ENCODE measurements around the gene TFR2. TPM values are rescaled to one million over a fixed set of nuclear protein-coding genes. Genes with fewer than 3 reads are reported as not detected.

Gene TFR2
- total RNA-seq, 8 experiments from 2014 or later = 0.54 to 3.9 (median 2.5) TPM

GRCh38 chr7:100611983-100612729 is 29.2 kb downstream of the TFR2 start, which contains the start of gene MOSPD3:
MOSPD3 (plus strand) TSS chr7:100612540; CDS start chr7:100612792, 252 bp downstream.
- Histone ChIP-seq H3K4me1 (replicated peaks in 1 of 2) (peaks cover 3% of the 10 kb centered on the region in 2 donors), H3K4me3 (peak within 1 kb of the TSS; percentile 65 to 95 (median 73)), H3K27ac (peak within 1 kb of the TSS; percentile 93 to 96)
- ATAC-seq (replicated peaks in 6 of 8) = peak; percentile 90 to 95 (median 94)
- in situ Hi-C loops (cut with MboI; ENCODE audit: low pct_unique_long_range_greater_than_20kb in 2 of 9, low sequenced_read_pairs in 9 of 9, unreplicated experiment in 9 of 9) = no loop called here
- WGBS, 10 experiments = 0 to 2% (median 1%) methylated on average over 7 to 15 of the region's 61 CpGs; no CpG with 5 or more reads in 4 of the 10 experiments

GRCh38 chr7:100609958-100610357 is 31.4 kb downstream of the TFR2 start:
- H3K4me3 ChIP-seq = no peak overlapping the region
- in situ Hi-C loops (cut with MboI; ENCODE audit: low pct_unique_long_range_greater_than_20kb in 2 of 9, low sequenced_read_pairs in 9 of 9, unreplicated experiment in 9 of 9) = no loop called here
- WGBS, 10 experiments = 82 to 100% (median 96%) methylated on average over 4 to 5 of the region's 5 CpGs; no CpG with 5 or more reads in 7 of the 10 experiments

GRCh38 chr7:100607111-100607510 is 34.2 kb downstream of the TFR2 start:
- Histone ChIP-seq H3K27ac (no peak overlapping the region), H3K4me1 (replicated peaks in 1 of 2) (peaks cover 26 to 28% of the 10 kb centered on the region in 2 donors), H3K4me3 (no peak overlapping the region)
- 67 to 96% (median 94%) methylated on average over 1 to 6 of the region's 8 CpGs; no CpG with 5 or more reads in 7 of the 10 experiments for WGBS, 10 experiments
- no peak for ATAC-seq (replicated peaks in 6 of 8)
- in situ Hi-C loops (cut with MboI; ENCODE audit: low pct_unique_long_range_greater_than_20kb in 2 of 9, low sequenced_read_pairs in 9 of 9, unreplicated experiment in 9 of 9) = no loop called here

More at GRCh38 chr7:100609958-100610357, 31.4 kb downstream of the TFR2 start:
- no peak overlapping the region for H3K27ac ChIP-seq
- H3K4me1 ChIP-seq (replicated peaks in 1 of 2) = peaks cover 8 to 11% of the 10 kb centered on the region in 2 donors
- no peak for ATAC-seq (replicated peaks in 6 of 8)

- Histone ChIP-seq H3K4me1 (replicated peaks in 1 of 2) (peaks cover 33 to 35% of the 10 kb centered on the region in 2 donors), H3K4me3 (no peak overlapping the region), H3K27ac (no peak overlapping the region)
- in situ Hi-C loops (cut with MboI; ENCODE audit: low pct_unique_long_range_greater_than_20kb in 2 of 9, low sequenced_read_pairs in 9 of 9, unreplicated experiment in 9 of 9) = no loop called here
- ATAC-seq (replicated peaks in 6 of 8) = no peak
- WGBS, 10 experiments = 65 to 100% (median 89%) methylated on average over 1 to 10 of the region's 12 CpGs; no CpG with 5 or more reads in 6 of the 10 experiments
These were observed 35.0 kb downstream of the TFR2 start for GRCh38 chr7:100606313-100606712.

GRCh38 chr7:100604976-100605911 is 36.1 kb downstream of the TFR2 start:
- no peak overlapping the region for H3K27ac ChIP-seq
- peak in 5 of 8 experiments; percentile 5 to 17 (median 16) for ATAC-seq (replicated peaks in 6 of 8)
- H3K4me3 ChIP-seq = peak overlapping the region; percentile 26 to 41 (median 37)
- WGBS, 10 experiments = 5 to 46% (median 19%) methylated on average over 4 to 18 of the region's 68 CpGs; no CpG with 5 or more reads in 7 of the 10 experiments
- in situ Hi-C loops (cut with MboI; ENCODE audit: low pct_unique_long_range_greater_than_20kb in 2 of 9, low sequenced_read_pairs in 9 of 9, unreplicated experiment in 9 of 9) = no loop called here
- peaks cover 35 to 43% of the 10 kb centered on the region in 2 donors for H3K4me1 ChIP-seq (replicated peaks in 1 of 2)

GRCh38 chr7:100604028-100604975 is 37.0 kb downstream of the TFR2 start:
- 7% methylated on average over 6 of the region's 70 CpGs; no CpG with 5 or more reads in 9 of the 10 experiments for WGBS, 10 experiments
- H3K27ac ChIP-seq = peak overlapping the region in 1 of 2 donors; percentile 43

GRCh38 chr7:100603726-100604027 is 37.7 kb downstream of the TFR2 start:
- Histone ChIP-seq H3K27ac (peak overlapping the region in 1 of 2 donors; percentile 43), H3K4me1 (replicated peaks in 1 of 2) (peaks cover 39 to 47% of the 10 kb centered on the region in 2 donors), H3K4me3 (peak overlapping the region; percentile 26 to 41 (median 37))
- peak in 7 of 8 experiments; percentile 4 to 45 (median 34) for ATAC-seq (replicated peaks in 6 of 8)
- 11% methylated on average over 4 of the region's 10 CpGs; no CpG with 5 or more reads in 9 of the 10 experiments for WGBS, 10 experiments
- in situ Hi-C loops (cut with MboI; ENCODE audit: low pct_unique_long_range_greater_than_20kb in 2 of 9, low sequenced_read_pairs in 9 of 9, unreplicated experiment in 9 of 9) = no loop called here

More at GRCh38 chr7:100604028-100604975, 37.0 kb downstream of the TFR2 start:
- ATAC-seq (replicated peaks in 6 of 8) = peak; percentile 38 to 78 (median 71)
- in situ Hi-C loops (cut with MboI; ENCODE audit: low pct_unique_long_range_greater_than_20kb in 2 of 9, low sequenced_read_pairs in 9 of 9, unreplicated experiment in 9 of 9) = no loop called here
- peak overlapping the region; percentile 26 to 41 (median 37) for H3K4me3 ChIP-seq
- peaks cover 39 to 47% of the 10 kb centered on the region in 2 donors for H3K4me1 ChIP-seq (replicated peaks in 1 of 2)

- in situ Hi-C loops (cut with MboI; ENCODE audit: low pct_unique_long_range_greater_than_20kb in 2 of 9, low sequenced_read_pairs in 9 of 9, unreplicated experiment in 9 of 9) = no loop called here
- H3K27ac ChIP-seq = peak overlapping the region in 1 of 2 donors; percentile 14
- WGBS, 10 experiments = no CpG with 5 or more reads among the region's 21 CpGs
- ATAC-seq (replicated peaks in 6 of 8) = peak in 6 of 8 experiments; percentile 7 to 62 (median 32)
- peak overlapping the region in 3 of 5 donors; percentile 26 to 41 (median 37) for H3K4me3 ChIP-seq
- peaks cover 39 to 47% of the 10 kb centered on the region in 2 donors for H3K4me1 ChIP-seq (replicated peaks in 1 of 2)
These were observed 38.2 kb downstream of the TFR2 start for GRCh38 chr7:100602889-100603725.

GRCh38 chr7:100600730-100601038 is 40.7 kb downstream of the TFR2 start:
- ATAC-seq (replicated peaks in 6 of 8) = no peak
- H3K27ac ChIP-seq = no peak overlapping the region
- WGBS, 10 experiments = no CpG with 5 or more reads among the region's 9 CpGs
- in situ Hi-C loops (cut with MboI; ENCODE audit: low pct_unique_long_range_greater_than_20kb in 2 of 9, low sequenced_read_pairs in 9 of 9, unreplicated experiment in 9 of 9) = no loop called here
- peaks cover 39 to 47% of the 10 kb centered on the region in 2 donors for H3K4me1 ChIP-seq (replicated peaks in 1 of 2)
- H3K4me3 ChIP-seq = no peak overlapping the region

GRCh38 chr7:100599911-100600729 is 41.2 kb downstream of the TFR2 start:
- no peak for ATAC-seq (replicated peaks in 6 of 8)
- Histone ChIP-seq H3K4me1 (replicated peaks in 1 of 2) (peaks cover 36 to 41% of the 10 kb centered on the region in 2 donors), H3K27ac (no peak overlapping the region), H3K4me3 (no peak overlapping the region)
- in situ Hi-C loops (cut with MboI; ENCODE audit: low pct_unique_long_range_greater_than_20kb in 2 of 9, low sequenced_read_pairs in 9 of 9, unreplicated experiment in 9 of 9) = no loop called here
- 80% methylated on average over 1 of the region's 18 CpGs; no CpG with 5 or more reads in 9 of the 10 experiments for WGBS, 10 experiments

GRCh38 chr7:100598425-100598824 is 42.9 kb downstream of the TFR2 start:
- H3K4me3 ChIP-seq = no peak overlapping the region
- no peak for ATAC-seq (replicated peaks in 6 of 8)
- 75 to 100% (median 93%) methylated on average over 1 to 4 of the region's 4 CpGs; no CpG with 5 or more reads in 2 of the 10 experiments for WGBS, 10 experiments
- in situ Hi-C loops (cut with MboI; ENCODE audit: low pct_unique_long_range_greater_than_20kb in 2 of 9, low sequenced_read_pairs in 9 of 9, unreplicated experiment in 9 of 9) = no loop called here
- no peak overlapping the region for H3K27ac ChIP-seq
- peaks cover 27 to 32% of the 10 kb centered on the region in 2 donors for H3K4me1 ChIP-seq (replicated peaks in 1 of 2)
